GM19438 (cell line): ENCODE results near the gene DHCR7.

Source experiments
- ATAC-seq: cut with Tn5 transposase; IDR thresholded peaks from one replicate; pipeline ENCODE4 v1.9.1; 2021; ENCODE audit warnings: low read depth; ENCODE audit not compliant: unreplicated experiment

The DHCR7 gene

GRCh38 chr11:71448257-71449171 is at the start of gene DHCR7:
DHCR7 (minus strand) TSS chr11:71448393; CDS start chr11:71444952, 3,441 bp downstream.
- ATAC-seq = peak; percentile 76

GRCh38 chr11:71496421-71496820 is 48.2 kb upstream of the DHCR7 start:
- ATAC-seq = no peak

- no peak for ATAC-seq
Measured at GRCh38 chr11:71495286-71496230, 47.4 kb upstream of the DHCR7 start.

GRCh38 chr11:71491940-71492339 is 43.7 kb upstream of the DHCR7 start:
- no peak for ATAC-seq

- no peak for ATAC-seq
Measured at GRCh38 chr11:71491531-71491930, 43.3 kb upstream of the DHCR7 start.

- ATAC-seq = no peak
Measured at GRCh38 chr11:71490731-71491390, 42.7 kb upstream of the DHCR7 start.

- ATAC-seq = no peak
Measured at GRCh38 chr11:71490044-71490730, 42.0 kb upstream of the DHCR7 start.

- ATAC-seq = no peak
Measured at GRCh38 chr11:71489311-71490043, 41.3 kb upstream of the DHCR7 start.

GRCh38 chr11:71488681-71489270 is 40.6 kb upstream of the DHCR7 start:
- no peak for ATAC-seq

GRCh38 chr11:71486320-71486719 is 38.1 kb upstream of the DHCR7 start:
- ATAC-seq = no peak

- ATAC-seq = no peak
Measured at GRCh38 chr11:71485466-71485865, 37.3 kb upstream of the DHCR7 start.

- ATAC-seq = no peak
Measured at GRCh38 chr11:71485063-71485399, 36.8 kb upstream of the DHCR7 start.

GRCh38 chr11:71484248-71485062 is 36.3 kb upstream of the DHCR7 start:
- ATAC-seq = no peak

GRCh38 chr11:71483692-71484091 is 35.5 kb upstream of the DHCR7 start:
- no peak for ATAC-seq

- no peak for ATAC-seq
Measured at GRCh38 chr11:71482746-71483364, 34.7 kb upstream of the DHCR7 start.

- ATAC-seq = no peak
Measured at GRCh38 chr11:71482216-71482615, 34.0 kb upstream of the DHCR7 start.

GRCh38 chr11:71481101-71481960 is 33.1 kb upstream of the DHCR7 start:
- no peak for ATAC-seq
